GM20000 (cell line): ENCODE results near the gene PCGF3.
A peak's percentile ranks its signal among the peaks of the same experiment; 100 is the strongest.

Experiments
- DNase-seq: peaks from one replicate; pipeline ENCODE4 v3.0.0; 2012; ENCODE audit warnings: low spot score
- CTCF ChIP-seq: IDR thresholded peaks from 2 replicates; pipeline ENCODE4 v1.5.1; 2012; ENCODE audit warnings: mild to moderate bottlenecking, control low read depth; ENCODE audit errors: extremely low read depth, missing control alignments

Gene PCGF3

GRCh38 chr4:677431-678293 is 28.0 kb upstream of the PCGF3 start:
- no peak for DNase-seq
- no peak for TF ChIP-seq CTCF

- no peak for TF ChIP-seq CTCF
- no peak for DNase-seq
Measured at GRCh38 chr4:678331-679103, 27.1 kb upstream of the PCGF3 start.

GRCh38 chr4:679104-679481 is 26.5 kb upstream of the PCGF3 start:
- DNase-seq: no peak
- no peak for TF ChIP-seq CTCF

- DNase-seq: no peak
- no peak for TF ChIP-seq CTCF
Measured at GRCh38 chr4:679629-680028, 26.0 kb upstream of the PCGF3 start.

GRCh38 chr4:680091-680490 is 25.5 kb upstream of the PCGF3 start:
- DNase-seq: no peak
- no peak for TF ChIP-seq CTCF

GRCh38 chr4:680551-680927 is 25.1 kb upstream of the PCGF3 start:
- DNase-seq: peak; percentile 77

More at GRCh38 chr4:680551-680927, 25.1 kb upstream of the PCGF3 start:
- no peak for TF ChIP-seq CTCF
